AG09309 (cell line): Measurements from ENCODE around the gene DUSP10.

ENCODE experiments used
- DNase-seq: peaks from one replicate; pipeline ENCODE4 v3.0.0-alpha.2; 2010; ENCODE audit warnings: low read depth
- H3K4me3 ChIP-seq: 2 replicates; pipeline ENCODE4 v1.5.1; 2011; ENCODE audit warnings: mild to moderate bottlenecking, low read depth, low read length, moderate library complexity; ENCODE audit not compliant: control insufficient read depth
- CTCF ChIP-seq: IDR thresholded peaks from 2 replicates; pipeline ENCODE4 v1.5.1; 2011; ENCODE audit warnings: mild to moderate bottlenecking, low read depth, low read length, inconsistent platforms; ENCODE audit not compliant: insufficient read depth, control insufficient read depth; ENCODE audit errors: missing control alignments

The DUSP10 gene

GRCh38 chr1:221768444-221769066 lies 26.7 kb upstream of the DUSP10 start:
- TF ChIP-seq CTCF = no peak
- no peak overlapping the region for H3K4me3 ChIP-seq
- no peak for DNase-seq

GRCh38 chr1:221766210-221766609 lies 24.3 kb upstream of the DUSP10 start:
- H3K4me3 ChIP-seq = no peak overlapping the region
- TF ChIP-seq CTCF = no peak
- peak; percentile 73 for DNase-seq

GRCh38 chr1:221765527-221765926 lies 23.6 kb upstream of the DUSP10 start:
- TF ChIP-seq CTCF = no peak
- DNase-seq = no peak
- no peak overlapping the region for H3K4me3 ChIP-seq

- TF ChIP-seq CTCF = no peak
- no peak for DNase-seq
- no peak overlapping the region for H3K4me3 ChIP-seq
Measured at GRCh38 chr1:221762121-221762520, 20.2 kb upstream of the DUSP10 start.

- DNase-seq = no peak
- no peak overlapping the region for H3K4me3 ChIP-seq
- TF ChIP-seq CTCF = no peak
Measured at GRCh38 chr1:221761354-221762002, 19.6 kb upstream of the DUSP10 start.

- no peak for DNase-seq
- TF ChIP-seq CTCF = no peak
- H3K4me3 ChIP-seq = no peak overlapping the region
Measured at GRCh38 chr1:221760911-221761310, 19.0 kb upstream of the DUSP10 start.
